GM19043 (cell line): ENCODE measurements around the gene FLT1.

ENCODE experiments used
- ATAC-seq: cut with Tn5 transposase; IDR thresholded peaks from one replicate; pipeline ENCODE4 v1.9.1; 2021; ENCODE audit warnings: low read depth; ENCODE audit not compliant: unreplicated experiment

The FLT1 gene

DNA sequence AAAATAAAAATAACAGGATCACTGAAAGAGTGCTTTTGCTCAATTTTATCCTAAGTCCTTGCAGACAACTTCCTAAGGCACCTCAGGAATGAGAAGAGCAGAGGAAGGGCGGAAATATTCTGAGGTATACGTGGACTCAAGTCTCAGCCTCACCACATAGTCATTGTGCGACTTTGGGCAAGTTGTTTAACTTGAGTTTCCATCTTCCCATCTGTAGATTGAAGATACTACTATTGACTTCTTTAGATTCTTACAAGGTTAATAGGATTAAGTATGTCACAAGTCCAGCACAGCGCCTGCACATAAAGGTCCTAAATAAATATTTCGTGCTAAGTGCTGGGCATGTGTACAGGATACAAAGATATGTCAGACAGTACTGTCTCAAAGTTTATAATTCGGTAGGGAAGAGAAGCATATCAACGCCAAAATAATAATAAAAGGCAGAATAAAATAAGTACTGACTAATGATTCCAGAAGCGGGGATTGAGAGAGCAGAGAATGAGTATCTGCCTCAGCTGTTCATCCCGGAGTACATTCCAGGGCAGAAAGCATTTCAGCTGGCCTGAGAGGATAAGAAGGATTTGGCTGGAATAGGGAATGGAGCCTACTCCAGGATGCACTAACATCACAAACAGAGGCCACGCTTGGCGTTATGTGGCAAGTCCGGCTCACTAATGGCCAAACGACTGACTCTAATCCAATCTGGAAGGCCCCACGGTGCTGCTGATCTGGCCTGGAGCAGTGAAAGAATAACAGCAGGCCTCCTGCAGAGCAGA lies 139.7 kb downstream of the FLT1 start:
- ATAC-seq: no peak

GRCh38 chr13:28353679-28354078 lies 141.2 kb downstream of the FLT1 start:
- no peak for ATAC-seq

GRCh38 chr13:28349907-28350654 lies 144.8 kb downstream of the FLT1 start:
- ATAC-seq: no peak

GRCh38 chr13:28349371-28349770 lies 145.6 kb downstream of the FLT1 start:
- ATAC-seq: no peak

- no peak for ATAC-seq
Observed at GRCh38 chr13:28347456-28348371, 147.2 kb downstream of the FLT1 start.

DNA sequence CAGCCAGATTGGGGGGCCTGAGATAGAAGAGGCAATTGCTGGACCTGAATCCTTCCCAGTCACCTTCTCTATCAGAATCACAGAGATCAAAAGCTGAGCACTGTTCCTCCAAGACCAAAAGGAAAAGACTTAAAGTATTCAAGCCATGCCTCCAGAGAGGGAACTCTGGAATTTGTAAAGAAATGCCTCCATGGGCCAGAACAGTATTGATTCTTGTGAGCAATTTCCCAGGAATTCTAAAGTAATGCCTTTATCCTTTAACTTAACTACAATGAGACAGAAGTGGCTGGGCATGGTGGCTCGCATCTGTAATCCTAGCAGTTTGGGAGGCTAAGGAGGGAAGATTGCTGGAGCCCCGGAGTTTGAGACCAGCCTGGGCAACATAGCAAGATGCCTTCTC lies 148.8 kb downstream of the FLT1 start:
- ATAC-seq: no peak

DNA sequence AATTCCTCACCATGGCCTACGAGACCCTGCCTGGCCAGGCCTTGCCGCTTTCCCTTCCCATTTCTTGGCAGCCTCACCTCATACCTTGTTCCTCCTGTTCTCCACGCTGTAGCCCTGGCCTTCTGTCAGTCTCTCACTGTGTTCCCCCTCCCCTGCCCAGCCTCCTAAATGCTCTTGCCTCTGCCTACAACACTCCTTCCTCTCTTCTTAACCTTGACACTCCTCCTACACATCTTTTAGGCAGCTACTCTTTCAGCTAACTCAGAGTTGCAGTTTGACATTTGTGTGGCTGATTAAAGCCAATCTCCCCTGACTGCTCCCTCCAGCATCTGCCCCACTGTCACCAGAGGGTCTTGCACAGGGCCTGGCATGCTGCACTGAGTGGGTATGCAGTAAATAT lies 150.8 kb downstream of the FLT1 start:
- no peak for ATAC-seq

DNA sequence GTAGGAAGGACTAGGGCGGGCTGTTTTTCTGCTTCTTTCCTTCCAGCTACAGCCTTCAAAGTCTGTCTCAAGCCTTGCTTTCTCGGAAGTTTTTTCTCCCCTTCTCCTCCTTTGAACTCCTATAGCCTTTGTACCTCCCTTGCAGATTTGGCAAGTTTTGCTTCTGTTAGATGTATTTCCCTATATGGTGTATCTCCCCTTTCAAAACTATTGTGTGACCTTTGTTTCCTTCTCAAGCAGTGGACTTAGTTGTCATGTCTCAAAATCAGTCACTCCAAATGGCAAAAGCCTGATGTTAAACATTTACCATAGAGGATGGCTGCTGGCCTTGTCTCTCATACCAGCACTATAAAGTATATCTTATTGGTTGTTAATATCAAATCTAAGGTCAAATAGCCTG lies 152.7 kb downstream of the FLT1 start:
- no peak for ATAC-seq

GRCh38 chr13:28340272-28340793 lies 154.6 kb downstream of the FLT1 start:
- no peak for ATAC-seq

DNA sequence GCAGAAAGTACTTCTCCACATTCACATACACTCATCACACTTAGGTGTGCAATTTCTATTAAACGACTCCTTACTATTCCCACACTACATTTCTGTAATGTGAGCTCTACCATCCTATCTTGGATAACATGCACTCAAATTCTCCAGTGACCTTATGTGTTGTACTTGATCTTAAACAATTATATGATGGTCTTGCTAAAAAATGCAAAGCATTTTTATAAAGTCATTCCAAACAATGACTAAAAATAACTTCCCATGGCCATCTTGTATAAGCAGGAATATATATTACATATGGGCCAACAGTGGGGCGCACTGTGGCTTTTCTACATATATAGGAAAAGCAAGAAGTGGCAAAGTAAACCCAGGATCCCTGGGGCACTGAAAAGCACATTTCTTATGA lies 155.5 kb downstream of the FLT1 start:
- ATAC-seq: no peak

DNA sequence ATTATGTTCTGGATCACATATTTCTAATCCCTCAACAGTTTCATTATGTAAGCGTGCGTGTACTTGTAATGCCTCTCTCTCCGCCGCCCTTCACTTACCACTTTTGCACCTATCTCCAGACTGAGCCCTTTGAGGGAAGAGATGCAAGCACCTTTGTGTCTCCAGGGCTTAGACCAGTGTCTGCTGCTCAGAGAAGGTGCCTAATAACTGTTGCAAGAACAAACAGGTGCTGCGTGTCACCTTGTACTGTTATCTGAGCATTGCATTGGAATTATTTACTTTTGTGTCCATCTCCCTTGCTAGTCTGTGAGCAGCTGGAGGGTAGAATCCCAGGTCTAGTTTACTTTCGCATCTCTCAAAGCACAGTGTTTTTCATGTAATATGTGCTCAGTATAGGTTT lies 156.2 kb downstream of the FLT1 start:
- ATAC-seq: no peak

- ATAC-seq: no peak
Observed at GRCh38 chr13:28338006-28338574, 156.8 kb downstream of the FLT1 start.

DNA sequence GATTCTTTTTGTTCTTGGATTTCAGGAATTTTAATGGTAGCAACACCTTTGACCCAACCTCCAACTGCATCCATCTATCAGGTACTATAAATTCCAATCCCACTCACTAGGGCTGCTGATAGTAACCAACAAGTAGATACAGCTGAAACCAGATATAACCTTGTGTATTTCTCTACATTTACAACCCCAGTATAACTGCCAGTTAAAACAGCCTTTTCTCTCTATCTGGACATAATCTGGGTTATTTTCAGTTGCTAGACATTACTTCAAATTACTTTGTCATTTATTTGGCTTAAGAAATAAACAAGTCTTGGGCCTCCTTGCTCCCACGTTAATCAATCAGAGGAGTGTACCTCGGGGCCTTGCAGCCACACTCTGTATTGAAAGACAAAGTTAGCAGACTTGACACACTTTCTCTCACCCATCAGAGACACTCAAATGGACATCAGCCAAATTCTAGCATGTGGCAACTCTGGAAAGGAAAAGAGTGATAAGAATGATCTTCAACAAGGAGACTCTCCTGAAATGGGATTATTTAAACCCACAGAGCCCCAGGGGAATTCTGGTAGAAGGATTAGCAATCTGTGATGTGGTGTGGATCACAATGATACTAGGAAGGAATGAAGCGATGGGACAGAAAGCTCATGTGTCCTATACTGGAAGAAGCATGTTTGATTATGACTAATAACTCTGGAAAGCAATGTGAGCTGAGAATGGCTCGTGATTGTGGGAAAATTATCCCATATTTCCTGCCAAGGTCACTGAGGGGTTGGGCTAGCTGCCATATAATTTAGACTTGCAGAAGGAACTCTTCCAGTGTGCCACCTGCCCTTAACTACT lies 157.5 kb downstream of the FLT1 start:
- ATAC-seq: no peak

DNA sequence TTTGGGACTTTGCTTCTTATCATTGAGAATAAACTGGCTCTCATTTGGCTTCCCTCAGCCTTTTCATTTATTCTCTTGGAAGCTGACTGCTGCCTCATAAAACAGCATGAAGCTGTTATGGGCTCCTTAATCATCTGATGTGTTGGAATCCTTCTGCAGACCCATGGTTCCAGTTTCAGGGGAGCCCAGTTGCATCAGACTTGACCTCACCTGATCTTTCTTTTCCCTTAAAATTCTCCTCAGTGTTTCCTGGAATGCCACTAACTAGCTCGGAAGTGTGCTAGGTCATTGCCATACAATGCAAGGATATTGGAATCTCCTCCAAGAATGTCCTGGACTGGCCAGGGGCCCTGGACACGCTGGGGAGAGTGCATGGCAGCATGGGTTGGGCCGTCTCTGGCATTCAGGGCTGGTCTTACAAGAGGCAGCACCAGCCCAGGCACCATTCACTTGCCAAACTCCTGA lies 158.7 kb downstream of the FLT1 start:
- ATAC-seq: no peak

DNA sequence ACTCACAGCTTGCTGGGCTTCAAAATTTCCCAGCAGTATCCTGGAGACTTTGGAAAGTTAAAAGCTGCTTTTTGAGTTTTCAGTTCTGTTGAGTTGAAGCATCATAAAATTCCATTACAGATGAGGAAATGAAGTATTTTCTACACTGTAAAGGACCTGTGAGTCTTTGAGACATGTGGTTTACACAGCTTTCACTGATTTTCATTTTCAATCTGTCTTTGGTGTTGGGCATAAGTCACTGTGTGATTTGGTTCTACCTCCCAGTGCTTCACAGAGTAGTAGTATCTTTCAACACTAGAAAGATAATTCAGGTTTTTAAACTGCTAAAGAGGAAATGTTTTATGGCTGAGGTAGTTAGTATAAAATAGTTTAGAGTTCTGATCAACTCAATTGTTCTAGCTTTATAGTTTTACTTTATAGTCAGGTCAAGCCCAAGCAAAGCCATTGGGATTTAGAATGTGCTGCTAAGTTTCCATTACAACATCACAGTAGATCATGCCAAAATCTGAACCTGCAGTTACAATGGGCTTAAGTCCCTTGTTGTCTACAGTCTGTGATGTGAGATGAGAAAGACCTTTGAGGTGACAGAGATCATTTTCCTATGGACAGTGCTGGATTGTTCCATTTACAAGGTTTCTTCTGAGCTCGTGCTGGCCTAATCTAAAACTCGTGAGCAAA lies 161.6 kb downstream of the FLT1 start:
- ATAC-seq: no peak

- no peak for ATAC-seq
Observed at GRCh38 chr13:28329395-28330158, 165.4 kb downstream of the FLT1 start.

DNA sequence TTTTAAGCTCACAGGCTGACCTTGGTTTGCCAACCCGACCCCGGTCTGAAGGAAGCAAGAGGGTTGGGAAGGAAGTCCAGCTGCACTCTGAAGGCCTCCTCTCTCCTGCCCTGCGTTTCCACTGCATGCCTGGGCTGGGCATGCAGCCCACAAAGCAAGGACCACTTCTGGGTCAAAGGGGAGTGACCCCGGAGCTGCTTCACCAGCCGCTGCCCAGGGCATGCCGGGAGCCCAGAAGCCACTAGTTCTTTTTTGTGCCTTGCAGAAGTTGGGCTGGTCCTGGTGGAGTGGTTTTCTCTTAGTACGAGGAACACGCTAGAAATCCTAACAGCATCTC lies 166.7 kb downstream of the FLT1 start:
- no peak for ATAC-seq
